Central memory CD8-positive, alpha-beta T cell (primary cell): ENCODE results near the gene SNX25.

ENCODE experiments used
- ATAC-seq: fragments of 150-1000 bp; cut with Tn5 transposase; replicated peaks from 2 replicates; pipeline ENCODE4 v1.10.0; 2022; ENCODE audit warnings: mild to moderate bottlenecking, moderate FRiP score, moderate number of reproducible peaks; ENCODE audit not compliant: poor library complexity, severe bottlenecking; ENCODE audit errors: extremely low read depth
- DNase-seq, 2 donors: peaks; one replicate each; pipeline ENCODE4 v3.0.0; 2021; ENCODE audit warnings: low spot score in 2 of 2
- H3K27ac Mint-ChIP-seq: one replicate; pipeline ENCODE4 v1.8.0; 2022; ENCODE audit warnings: low read depth, mild to moderate bottlenecking, moderate library complexity, mixed read lengths
- H3K27me3 Mint-ChIP-seq: one replicate; pipeline ENCODE4 v1.8.0; 2022; ENCODE audit warnings: mixed read lengths
- H3K36me3 Mint-ChIP-seq: one replicate; pipeline ENCODE4 v1.8.0; 2022; ENCODE audit warnings: mild to moderate bottlenecking, moderate library complexity, mixed read lengths; ENCODE audit not compliant: insufficient read depth
- H3K4me1 Mint-ChIP-seq: one replicate; pipeline ENCODE4 v1.8.0; 2022; ENCODE audit warnings: mixed read lengths
- H3K4me3 Mint-ChIP-seq: one replicate; pipeline ENCODE4 v1.8.0; 2022; ENCODE audit warnings: mild to moderate bottlenecking, moderate library complexity, mixed read lengths
- H3K9me3 Mint-ChIP-seq: one replicate; pipeline ENCODE4 v1.8.0; 2022; ENCODE audit warnings: mixed read lengths

Gene SNX25

GRCh38 chr4:185394568-185395237 lies 185.3 kb downstream of the SNX25 start:
- ATAC-seq, result no peak
- Mint-ChIP-seq H3K9me3 (no peaks in the 10 kb centered on the region), H3K27ac (peak overlapping the region; percentile 15), H3K36me3 (peaks cover 15% of the 10 kb centered on the region), H3K27me3 (no peaks in the 10 kb centered on the region), H3K4me3 (peak overlapping the region; percentile 96), H3K4me1 (peaks cover 24% of the 10 kb centered on the region)
- DNase-seq, result no peak

GRCh38 chr4:185395238-185395955 lies 186.0 kb downstream of the SNX25 start, which contains the start of gene LRP2BP:
Gene LRP2BP (minus strand): TSS chr4:185395924. CDS start chr4:185378186, 17,738 bp downstream.
- H3K27me3 Mint-ChIP-seq, result no peaks in the 10 kb centered on the region
- H3K27ac Mint-ChIP-seq, result peak within 1 kb of the TSS; percentile 96
- H3K9me3 Mint-ChIP-seq, result no peaks in the 10 kb centered on the region
- DNase-seq (no peak), ATAC-seq (peak; percentile 26)
- H3K4me1 Mint-ChIP-seq, result peaks cover 24% of the 10 kb centered on the region
- H3K36me3 Mint-ChIP-seq, result peaks cover 19% of the 10 kb centered on the region
- H3K4me3 Mint-ChIP-seq, result peak within 1 kb of the TSS; percentile 96

GRCh38 chr4:185395956-185396723 lies 186.7 kb downstream of the SNX25 start:
- peak overlapping the region; percentile 96 for H3K4me3 Mint-ChIP-seq

GRCh38 chr4:185396724-185397385 lies 187.5 kb downstream of the SNX25 start, which contains the start of gene ANKRD37:
Gene ANKRD37 (plus strand): TSS chr4:185396841. CDS start chr4:185396924, 83 bp downstream.
- Mint-ChIP-seq H3K27me3 (no peaks in the 10 kb centered on the region), H3K9me3 (no peaks in the 10 kb centered on the region), H3K36me3 (peaks cover 23% of the 10 kb centered on the region), H3K4me3 (peak within 1 kb of the TSS; percentile 96), H3K4me1 (peaks cover 24% of the 10 kb centered on the region), H3K27ac (peak within 1 kb of the TSS; percentile 96)
- DNase-seq, result no peak
- no peak for ATAC-seq

More at GRCh38 chr4:185395956-185396723, 186.7 kb downstream of the SNX25 start:
- peak; percentile 87 for ATAC-seq
- Mint-ChIP-seq H3K36me3 (peaks cover 22% of the 10 kb centered on the region), H3K27me3 (no peaks in the 10 kb centered on the region), H3K27ac (peak overlapping the region; percentile 96), H3K4me1 (peaks cover 24% of the 10 kb centered on the region), H3K9me3 (no peaks in the 10 kb centered on the region)
- peak; percentile 95 to 96 for DNase-seq

GRCh38 chr4:185398618-185399017 lies 189.2 kb downstream of the SNX25 start:
- Mint-ChIP-seq H3K27ac (no peak overlapping the region), H3K27me3 (no peaks in the 10 kb centered on the region), H3K4me3 (no peak overlapping the region), H3K4me1 (peaks cover 24% of the 10 kb centered on the region), H3K36me3 (peaks cover 25% of the 10 kb centered on the region), H3K9me3 (no peaks in the 10 kb centered on the region)
- ATAC-seq, result no peak
- no peak for DNase-seq

- no peak overlapping the region for H3K27ac Mint-ChIP-seq
- H3K36me3 Mint-ChIP-seq, result peaks cover 28% of the 10 kb centered on the region
- no peak for ATAC-seq
Observed at GRCh38 chr4:185399466-185399865, 190.1 kb downstream of the SNX25 start.

GRCh38 chr4:185404031-185404430 lies 194.6 kb downstream of the SNX25 start:
- ATAC-seq (no peak), DNase-seq (no peak)
- no peaks in the 10 kb centered on the region for H3K9me3 Mint-ChIP-seq
- H3K4me3 Mint-ChIP-seq, result no peak overlapping the region
- H3K4me1 Mint-ChIP-seq, result no peaks in the 10 kb centered on the region
- H3K36me3 Mint-ChIP-seq, result peaks cover 34% of the 10 kb centered on the region
- H3K27ac Mint-ChIP-seq, result no peak overlapping the region
- no peaks in the 10 kb centered on the region for H3K27me3 Mint-ChIP-seq

More at GRCh38 chr4:185399466-185399865, 190.1 kb downstream of the SNX25 start:
- H3K4me3 Mint-ChIP-seq, result no peak overlapping the region
- DNase-seq, result no peak
- no peaks in the 10 kb centered on the region for H3K27me3 Mint-ChIP-seq
- H3K9me3 Mint-ChIP-seq, result no peaks in the 10 kb centered on the region
- H3K4me1 Mint-ChIP-seq, result peaks cover 21% of the 10 kb centered on the region

GRCh38 chr4:185405296-185405999 lies 196.1 kb downstream of the SNX25 start:
- H3K4me1 Mint-ChIP-seq, result no peaks in the 10 kb centered on the region
- peaks cover 26% of the 10 kb centered on the region for H3K36me3 Mint-ChIP-seq
- H3K27ac Mint-ChIP-seq, result peak overlapping the region; percentile 38
- H3K27me3 Mint-ChIP-seq, result no peaks in the 10 kb centered on the region
- H3K4me3 Mint-ChIP-seq, result no peak overlapping the region
- H3K9me3 Mint-ChIP-seq, result no peaks in the 10 kb centered on the region
- DNase-seq (no peak), ATAC-seq (no peak)

- Mint-ChIP-seq H3K27ac (no peak overlapping the region), H3K36me3 (peaks cover 25% of the 10 kb centered on the region), H3K27me3 (no peaks in the 10 kb centered on the region), H3K9me3 (no peaks in the 10 kb centered on the region), H3K4me3 (no peak overlapping the region), H3K4me1 (no peaks in the 10 kb centered on the region)
- ATAC-seq (no peak), DNase-seq (no peak)
Observed at GRCh38 chr4:185408432-185408831, 199.0 kb downstream of the SNX25 start.

GRCh38 chr4:185411849-185412248 lies 202.5 kb downstream of the SNX25 start:
- Mint-ChIP-seq H3K4me3 (no peak overlapping the region), H3K4me1 (no peaks in the 10 kb centered on the region), H3K27me3 (no peaks in the 10 kb centered on the region), H3K36me3 (peaks cover 13% of the 10 kb centered on the region), H3K27ac (no peak overlapping the region), H3K9me3 (no peaks in the 10 kb centered on the region)
- ATAC-seq (no peak), DNase-seq (no peak)

- H3K4me1 Mint-ChIP-seq, result peaks cover 4% of the 10 kb centered on the region
- H3K36me3 Mint-ChIP-seq, result peaks cover 16% of the 10 kb centered on the region
- DNase-seq (no peak), ATAC-seq (no peak)
- no peaks in the 10 kb centered on the region for H3K9me3 Mint-ChIP-seq
- H3K27me3 Mint-ChIP-seq, result no peaks in the 10 kb centered on the region
- no peak overlapping the region for H3K4me3 Mint-ChIP-seq
- no peak overlapping the region for H3K27ac Mint-ChIP-seq
Observed at GRCh38 chr4:185412412-185412811, 203.0 kb downstream of the SNX25 start.
